ENCODE measurements around the gene TMA7. TPM values are rescaled to one million over a fixed set of nuclear protein-coding genes. Genes with fewer than 3 reads are reported as not detected.

TMA7 gene
- total and polyA plus RNA-seq, 7 donors = 146 to 762 (median 352) TPM

DNA sequence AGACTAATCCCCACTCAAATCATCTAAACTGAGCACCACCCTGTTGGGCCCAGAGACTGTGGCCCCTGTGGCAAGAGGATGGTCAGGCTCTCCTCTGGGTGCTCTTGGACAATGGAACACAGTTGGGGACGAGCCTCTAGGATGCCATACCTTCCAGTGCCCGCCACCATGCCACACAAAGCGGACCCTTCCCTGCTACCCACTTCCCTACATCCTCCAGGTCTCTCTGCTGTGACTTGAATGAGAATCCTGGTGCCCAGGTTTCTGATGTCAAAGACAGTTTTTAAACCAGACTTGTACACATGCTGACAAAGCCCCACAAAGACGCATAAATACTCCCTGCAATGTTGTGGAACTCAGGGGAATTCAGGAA lies 4.8 kb upstream of the TMA7 start:
- peak; percentile 57 for DNase-seq
- Histone ChIP-seq H3K4me1 (peaks cover 0 to 44% (median 24%) of the 10 kb centered on the region in 4 donors), H3K9me3 (no peaks in the 10 kb centered on the region), H3K27me3 (no peaks in the 10 kb centered on the region), H3K27ac (peak overlapping the region; percentile 68 to 96 (median 93)), H3K36me3 (peaks cover 0 to 19% (median 6%) of the 10 kb centered on the region in 4 donors), H3K4me3 (no peak overlapping the region)
- intact Hi-C loops (cut with DNase I) = loop anchor here (1.0 to 10.0 kb wide), 3 partner anchors 34 to 240 kb away; no protein-coding TSS in a partner anchor
- 91 to 94% methylated on average over 4 of the region's 4 CpGs for WGBS, 2 donors
- no peak for TF ChIP-seq EP300 (IDR thresholded peaks at IDR 0.05)
- TF ChIP-seq POLR2AphosphoS5 (IDR thresholded peaks at IDR 0.05) = no peak
- no peak for TF ChIP-seq POLR2A (IDR thresholded peaks at IDR 0.05)
- TF ChIP-seq, protein P1, sequence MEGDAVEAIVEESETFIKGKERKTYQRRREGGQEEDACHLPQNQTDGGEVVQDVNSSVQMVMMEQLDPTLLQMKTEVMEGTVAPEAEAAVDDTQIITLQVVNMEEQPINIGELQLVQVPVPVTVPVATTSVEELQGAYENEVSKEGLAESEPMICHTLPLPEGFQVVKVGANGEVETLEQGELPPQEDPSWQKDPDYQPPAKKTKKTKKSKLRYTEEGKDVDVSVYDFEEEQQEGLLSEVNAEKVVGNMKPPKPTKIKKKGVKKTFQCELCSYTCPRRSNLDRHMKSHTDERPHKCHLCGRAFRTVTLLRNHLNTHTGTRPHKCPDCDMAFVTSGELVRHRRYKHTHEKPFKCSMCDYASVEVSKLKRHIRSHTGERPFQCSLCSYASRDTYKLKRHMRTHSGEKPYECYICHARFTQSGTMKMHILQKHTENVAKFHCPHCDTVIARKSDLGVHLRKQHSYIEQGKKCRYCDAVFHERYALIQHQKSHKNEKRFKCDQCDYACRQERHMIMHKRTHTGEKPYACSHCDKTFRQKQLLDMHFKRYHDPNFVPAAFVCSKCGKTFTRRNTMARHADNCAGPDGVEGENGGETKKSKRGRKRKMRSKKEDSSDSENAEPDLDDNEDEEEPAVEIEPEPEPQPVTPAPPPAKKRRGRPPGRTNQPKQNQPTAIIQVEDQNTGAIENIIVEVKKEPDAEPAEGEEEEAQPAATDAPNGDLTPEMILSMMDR (IDR thresholded peaks at IDR 0.05) = no peak

DNA sequence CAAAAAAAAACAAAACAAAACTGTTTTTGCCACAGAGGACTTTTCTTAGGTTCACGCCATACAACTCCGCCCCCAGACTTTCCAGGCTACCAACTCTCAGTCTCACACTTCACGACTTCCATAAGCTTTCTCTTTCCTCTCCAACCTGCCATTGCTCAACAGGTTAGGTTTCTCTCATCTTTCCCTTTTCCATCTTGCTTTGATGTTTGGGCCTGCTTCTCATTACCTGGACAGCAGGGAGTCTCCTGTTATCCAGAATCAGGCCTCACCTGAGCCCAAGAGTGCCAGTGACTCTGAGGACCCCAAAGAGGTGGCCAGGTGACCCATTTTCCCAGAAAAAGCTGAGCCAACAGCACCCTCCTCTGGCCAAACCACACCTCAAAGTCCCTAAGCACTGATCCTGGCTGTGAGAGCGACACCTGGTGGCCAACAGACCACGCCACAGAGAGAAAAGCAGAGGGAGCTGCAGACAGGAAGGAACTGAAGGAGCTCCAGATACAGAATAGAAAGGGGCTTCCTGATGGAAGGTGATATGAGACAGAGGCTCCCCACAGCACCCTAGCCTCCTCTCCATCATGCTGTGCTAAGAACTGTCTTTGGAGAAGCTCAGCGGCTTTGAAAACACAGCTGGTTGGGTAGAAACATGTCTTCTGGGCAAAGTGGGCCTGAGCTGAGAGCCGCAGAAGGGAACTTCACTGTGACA lies 4.1 kb upstream of the TMA7 start:
- Histone ChIP-seq H3K36me3 (peaks cover 0 to 19% (median 6%) of the 10 kb centered on the region in 4 donors), H3K27me3 (no peaks in the 10 kb centered on the region), H3K9me3 (no peaks in the 10 kb centered on the region), H3K4me3 (no peak overlapping the region), H3K4me1 (peaks cover 0 to 41% (median 22%) of the 10 kb centered on the region in 4 donors), H3K27ac (peak overlapping the region; percentile 68 to 96 (median 93))
- TF ChIP-seq POLR2AphosphoS5 (IDR thresholded peaks at IDR 0.05) (peak in 1 of 4 donors; percentile 17), POLR2A (IDR thresholded peaks at IDR 0.05) (no peak)
- TF ChIP-seq, protein P1 (IDR thresholded peaks at IDR 0.05) = peak; percentile 98 to 100 (median 100)
- intact Hi-C loops (cut with DNase I) = loop anchor here (1.0 to 10.0 kb wide), 4 partner anchors 35 to 241 kb away; no protein-coding TSS in a partner anchor
- peak; percentile 94 for DNase-seq
- 45% methylated on average over 7 of the region's 7 CpGs for WGBS, 2 donors

DNA sequence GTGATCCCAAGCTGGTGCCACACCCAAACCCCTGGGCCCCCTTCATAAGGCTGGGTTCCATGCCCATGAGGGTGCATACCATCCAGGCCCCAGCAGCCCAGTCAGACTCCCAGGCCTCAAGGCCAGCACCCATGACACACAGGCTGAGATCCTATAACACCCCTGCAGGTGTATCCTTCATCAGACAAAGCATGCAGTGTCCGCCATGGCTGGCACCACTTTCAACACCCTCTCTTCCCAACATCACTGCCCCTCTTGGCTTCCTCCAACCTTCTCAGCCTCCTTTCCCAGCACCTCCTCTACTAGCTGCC lies 3.6 kb upstream of the TMA7 start:
- Histone ChIP-seq H3K27ac (peak overlapping the region; percentile 68 to 96 (median 93)), H3K36me3 (peaks cover 0 to 20% (median 6%) of the 10 kb centered on the region in 4 donors), H3K4me3 (no peak overlapping the region), H3K4me1 (peaks cover 0 to 46% (median 27%) of the 10 kb centered on the region in 4 donors), H3K27me3 (no peaks in the 10 kb centered on the region), H3K9me3 (no peaks in the 10 kb centered on the region)
- 77 to 91% methylated on average over 1 of the region's 1 CpG for WGBS, 2 donors
- no peak for DNase-seq
- TF ChIP-seq POLR2A (IDR thresholded peaks at IDR 0.05) = no peak
- intact Hi-C loops (cut with DNase I) = loop anchor here (1.0 to 10.0 kb wide), 3 partner anchors 163 to 242 kb away; no protein-coding TSS in a partner anchor

DNA sequence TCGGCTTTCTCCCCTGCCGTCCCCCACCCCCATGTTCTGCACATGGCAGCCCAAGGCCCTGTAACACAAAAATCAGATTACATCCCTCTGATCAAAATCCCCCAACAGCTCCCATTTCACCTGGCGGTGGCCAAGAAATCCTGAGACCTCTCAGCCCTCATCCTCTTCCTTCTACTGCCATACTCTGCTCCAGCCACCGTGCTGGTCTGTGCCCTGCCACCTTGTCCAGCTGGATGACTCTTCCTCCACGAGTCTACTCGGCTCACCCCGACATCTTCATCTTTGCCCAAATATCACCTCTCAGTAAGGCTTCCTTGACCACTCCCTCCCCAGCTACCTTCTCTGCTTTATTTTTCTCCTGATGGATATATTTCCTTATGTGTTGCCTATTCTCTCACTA lies 3.2 kb upstream of the TMA7 start:
- WGBS, 2 donors = 86 to 89% methylated on average over 7 of the region's 7 CpGs
- Histone ChIP-seq H3K9me3 (no peaks in the 10 kb centered on the region), H3K27ac (no peak overlapping the region), H3K36me3 (peaks cover 0 to 21% (median 6%) of the 10 kb centered on the region in 4 donors), H3K4me1 (peaks cover 0 to 50% (median 31%) of the 10 kb centered on the region in 4 donors), H3K4me3 (no peak overlapping the region), H3K27me3 (no peaks in the 10 kb centered on the region)
- intact Hi-C loops (cut with DNase I) = loop anchor here (1.0 to 10.0 kb wide), 3 partner anchors 164 to 242 kb away; no protein-coding TSS in a partner anchor
- no peak for DNase-seq
- TF ChIP-seq, protein P1 (IDR thresholded peaks at IDR 0.05) = no peak
- TF ChIP-seq POLR2A (IDR thresholded peaks at IDR 0.05) = no peak
- no peak for TF ChIP-seq EP300 (IDR thresholded peaks at IDR 0.05)
- no peak for TF ChIP-seq POLR2AphosphoS5 (IDR thresholded peaks at IDR 0.05)

DNA sequence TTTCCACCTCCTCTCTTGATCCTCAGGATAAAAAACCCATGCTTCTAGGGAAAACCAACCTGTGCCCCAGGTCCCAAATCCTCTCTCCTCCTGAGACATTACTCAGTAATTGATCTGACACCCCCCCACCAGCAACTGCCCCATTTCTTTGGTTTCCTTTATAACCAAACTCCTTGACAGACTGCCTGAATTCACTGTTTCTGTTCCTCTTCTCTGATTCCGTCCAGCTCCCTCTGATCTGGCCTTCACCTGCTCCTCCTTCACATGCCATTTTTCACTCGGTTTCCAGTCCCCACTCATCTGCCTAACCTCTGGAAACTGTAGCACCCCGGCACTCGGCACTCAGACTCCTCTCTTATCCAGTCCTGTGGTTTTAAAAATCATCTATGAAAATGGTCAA lies 2.2 kb upstream of the TMA7 start:
- Histone ChIP-seq H3K4me3 (no peak overlapping the region), H3K36me3 (peaks cover 0 to 21% (median 8%) of the 10 kb centered on the region in 4 donors), H3K4me1 (peaks cover 0 to 54% (median 34%) of the 10 kb centered on the region in 4 donors), H3K27ac (no peak overlapping the region), H3K9me3 (no peaks in the 10 kb centered on the region), H3K27me3 (no peaks in the 10 kb centered on the region)
- DNase-seq = no peak
- WGBS, 2 donors = 84 to 87% methylated on average over 4 of the region's 4 CpGs
- TF ChIP-seq, protein P1 (IDR thresholded peaks at IDR 0.05) = no peak
- no peak for TF ChIP-seq EP300 (IDR thresholded peaks at IDR 0.05)
- no peak for TF ChIP-seq POLR2AphosphoS5 (IDR thresholded peaks at IDR 0.05)
- no peak for TF ChIP-seq POLR2A (IDR thresholded peaks at IDR 0.05)
- intact Hi-C loops (cut with DNase I) = loop anchor here (5.0 to 10.0 kb wide), 2 partner anchors 206 to 243 kb away; no protein-coding TSS in a partner anchor

Data from sigmoid colon (tissue), 7 donors.